ENCODE results near the gene FSHR.

DNA sequence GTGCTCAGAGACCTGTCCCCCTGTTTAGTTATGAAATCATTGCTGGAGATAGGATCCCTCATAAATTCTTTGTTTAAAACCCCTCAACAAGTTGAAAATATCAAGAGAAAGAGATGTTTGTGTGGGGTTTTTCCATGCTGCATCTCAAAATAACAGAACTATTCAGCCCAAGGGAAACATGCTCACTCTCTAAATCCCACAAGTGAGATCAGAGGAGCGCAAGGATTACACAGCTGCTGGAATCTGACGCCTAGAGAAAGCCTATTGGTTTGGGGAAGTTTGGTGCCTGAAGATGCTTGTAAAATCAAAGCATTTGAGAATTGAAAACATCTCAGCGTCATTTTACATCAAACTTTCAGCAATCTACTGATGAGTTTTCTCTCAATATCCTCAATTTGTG lies 7.9 kb downstream of the FSHR start:
- TF ChIP-seq CSDC2 (CRISPR knock-in tag; IDR thresholded peaks at IDR 0.05): no peak
- TF ChIP-seq ZFP30 (CRISPR knock-in tag; IDR thresholded peaks at IDR 0.05): no peak
- no peak for TF ChIP-seq TOX (CRISPR knock-in tag; IDR thresholded peaks at IDR 0.05; ENCODE audit: borderline replicate concordance)
- no peak for TF ChIP-seq RARB (CRISPR knock-in tag; IDR thresholded peaks at IDR 0.05)
- TF ChIP-seq, protein P1, sequence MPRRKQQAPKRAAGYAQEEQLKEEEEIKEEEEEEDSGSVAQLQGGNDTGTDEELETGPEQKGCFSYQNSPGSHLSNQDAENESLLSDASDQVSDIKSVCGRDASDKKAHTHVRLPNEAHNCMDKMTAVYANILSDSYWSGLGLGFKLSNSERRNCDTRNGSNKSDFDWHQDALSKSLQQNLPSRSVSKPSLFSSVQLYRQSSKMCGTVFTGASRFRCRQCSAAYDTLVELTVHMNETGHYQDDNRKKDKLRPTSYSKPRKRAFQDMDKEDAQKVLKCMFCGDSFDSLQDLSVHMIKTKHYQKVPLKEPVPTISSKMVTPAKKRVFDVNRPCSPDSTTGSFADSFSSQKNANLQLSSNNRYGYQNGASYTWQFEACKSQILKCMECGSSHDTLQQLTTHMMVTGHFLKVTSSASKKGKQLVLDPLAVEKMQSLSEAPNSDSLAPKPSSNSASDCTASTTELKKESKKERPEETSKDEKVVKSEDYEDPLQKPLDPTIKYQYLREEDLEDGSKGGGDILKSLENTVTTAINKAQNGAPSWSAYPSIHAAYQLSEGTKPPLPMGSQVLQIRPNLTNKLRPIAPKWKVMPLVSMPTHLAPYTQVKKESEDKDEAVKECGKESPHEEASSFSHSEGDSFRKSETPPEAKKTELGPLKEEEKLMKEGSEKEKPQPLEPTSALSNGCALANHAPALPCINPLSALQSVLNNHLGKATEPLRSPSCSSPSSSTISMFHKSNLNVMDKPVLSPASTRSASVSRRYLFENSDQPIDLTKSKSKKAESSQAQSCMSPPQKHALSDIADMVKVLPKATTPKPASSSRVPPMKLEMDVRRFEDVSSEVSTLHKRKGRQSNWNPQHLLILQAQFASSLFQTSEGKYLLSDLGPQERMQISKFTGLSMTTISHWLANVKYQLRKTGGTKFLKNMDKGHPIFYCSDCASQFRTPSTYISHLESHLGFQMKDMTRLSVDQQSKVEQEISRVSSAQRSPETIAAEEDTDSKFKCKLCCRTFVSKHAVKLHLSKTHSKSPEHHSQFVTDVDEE (CRISPR knock-in tag; IDR thresholded peaks at IDR 0.05): no peak
- TF ChIP-seq, protein P2, sequence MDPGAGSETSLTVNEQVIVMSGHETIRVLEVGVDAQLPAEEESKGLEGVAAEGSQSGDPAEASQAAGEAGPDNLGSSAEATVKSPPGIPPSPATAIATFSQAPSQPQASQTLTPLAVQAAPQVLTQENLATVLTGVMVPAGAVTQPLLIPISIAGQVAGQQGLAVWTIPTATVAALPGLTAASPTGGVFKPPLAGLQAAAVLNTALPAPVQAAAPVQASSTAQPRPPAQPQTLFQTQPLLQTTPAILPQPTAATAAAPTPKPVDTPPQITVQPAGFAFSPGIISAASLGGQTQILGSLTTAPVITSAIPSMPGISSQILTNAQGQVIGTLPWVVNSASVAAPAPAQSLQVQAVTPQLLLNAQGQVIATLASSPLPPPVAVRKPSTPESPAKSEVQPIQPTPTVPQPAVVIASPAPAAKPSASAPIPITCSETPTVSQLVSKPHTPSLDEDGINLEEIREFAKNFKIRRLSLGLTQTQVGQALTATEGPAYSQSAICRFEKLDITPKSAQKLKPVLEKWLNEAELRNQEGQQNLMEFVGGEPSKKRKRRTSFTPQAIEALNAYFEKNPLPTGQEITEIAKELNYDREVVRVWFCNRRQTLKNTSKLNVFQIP (CRISPR knock-in tag; IDR thresholded peaks at IDR 0.05; ENCODE audit: borderline replicate concordance, low read depth): no peak
- TF ChIP-seq, protein P3, sequence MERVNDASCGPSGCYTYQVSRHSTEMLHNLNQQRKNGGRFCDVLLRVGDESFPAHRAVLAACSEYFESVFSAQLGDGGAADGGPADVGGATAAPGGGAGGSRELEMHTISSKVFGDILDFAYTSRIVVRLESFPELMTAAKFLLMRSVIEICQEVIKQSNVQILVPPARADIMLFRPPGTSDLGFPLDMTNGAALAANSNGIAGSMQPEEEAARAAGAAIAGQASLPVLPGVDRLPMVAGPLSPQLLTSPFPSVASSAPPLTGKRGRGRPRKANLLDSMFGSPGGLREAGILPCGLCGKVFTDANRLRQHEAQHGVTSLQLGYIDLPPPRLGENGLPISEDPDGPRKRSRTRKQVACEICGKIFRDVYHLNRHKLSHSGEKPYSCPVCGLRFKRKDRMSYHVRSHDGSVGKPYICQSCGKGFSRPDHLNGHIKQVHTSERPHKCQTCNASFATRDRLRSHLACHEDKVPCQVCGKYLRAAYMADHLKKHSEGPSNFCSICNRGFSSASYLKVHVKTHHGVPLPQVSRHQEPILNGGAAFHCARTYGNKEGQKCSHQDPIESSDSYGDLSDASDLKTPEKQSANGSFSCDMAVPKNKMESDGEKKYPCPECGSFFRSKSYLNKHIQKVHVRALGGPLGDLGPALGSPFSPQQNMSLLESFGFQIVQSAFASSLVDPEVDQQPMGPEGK (CRISPR knock-in tag; IDR thresholded peaks at IDR 0.05; ENCODE audit: borderline replicate concordance): no peak
- no peak for TF ChIP-seq PPARA (CRISPR knock-in tag; IDR thresholded peaks at IDR 0.05; ENCODE audit: borderline replicate concordance)
- no peak for TF ChIP-seq SNAI2 (CRISPR knock-in tag; IDR thresholded peaks at IDR 0.05)

Measured in SK-N-SH treated with all-trans-retinoic acid at 6 μM for 48 hours (cell line).